Measurements from ENCODE around the gene CLEC4F. TPM values are rescaled to one million over a fixed set of nuclear protein-coding genes. Genes with fewer than 3 reads are reported as not detected.

CLEC4F gene, protein sequence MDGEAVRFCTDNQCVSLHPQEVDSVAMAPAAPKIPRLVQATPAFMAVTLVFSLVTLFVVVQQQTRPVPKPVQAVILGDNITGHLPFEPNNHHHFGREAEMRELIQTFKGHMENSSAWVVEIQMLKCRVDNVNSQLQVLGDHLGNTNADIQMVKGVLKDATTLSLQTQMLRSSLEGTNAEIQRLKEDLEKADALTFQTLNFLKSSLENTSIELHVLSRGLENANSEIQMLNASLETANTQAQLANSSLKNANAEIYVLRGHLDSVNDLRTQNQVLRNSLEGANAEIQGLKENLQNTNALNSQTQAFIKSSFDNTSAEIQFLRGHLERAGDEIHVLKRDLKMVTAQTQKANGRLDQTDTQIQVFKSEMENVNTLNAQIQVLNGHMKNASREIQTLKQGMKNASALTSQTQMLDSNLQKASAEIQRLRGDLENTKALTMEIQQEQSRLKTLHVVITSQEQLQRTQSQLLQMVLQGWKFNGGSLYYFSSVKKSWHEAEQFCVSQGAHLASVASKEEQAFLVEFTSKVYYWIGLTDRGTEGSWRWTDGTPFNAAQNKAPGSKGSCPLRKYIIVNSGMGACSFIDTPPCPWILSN
- not detected for polyA plus RNA-seq (2012; ENCODE audit: missing spikeins)

- TF ChIP-seq POLR2A (IDR thresholded peaks at IDR 0.05; ENCODE audit: low read depth, low read length) (no peak), TAF1 (IDR thresholded peaks at IDR 0.05; ENCODE audit: borderline replicate concordance, low read depth, low read length) (no peak), POLR2AphosphoS5 (IDR thresholded peaks at IDR 0.05; ENCODE audit: low read depth, low read length) (no peak)
- DNase-seq (ENCODE audit: insufficient read length) (no peak), FAIRE-seq (no peak)
Measured at GRCh38 chr2:70820499-70820898, at the start of gene CLEC4F. Gene CLEC4F (minus strand): TSS chr2:70820599. CDS start chr2:70820523, 76 bp downstream.

GRCh38 chr2:70868970-70869369, 48.6 kb upstream of the CLEC4F start:
- no peak for FAIRE-seq
- TF ChIP-seq POLR2AphosphoS5 (IDR thresholded peaks at IDR 0.05; ENCODE audit: low read depth, low read length): no peak
- TF ChIP-seq POLR2A (IDR thresholded peaks at IDR 0.05; ENCODE audit: low read depth, low read length): no peak
- no peak for TF ChIP-seq TAF1 (IDR thresholded peaks at IDR 0.05; ENCODE audit: borderline replicate concordance, low read depth, low read length)
- DNase-seq (ENCODE audit: insufficient read length): no peak

DNA sequence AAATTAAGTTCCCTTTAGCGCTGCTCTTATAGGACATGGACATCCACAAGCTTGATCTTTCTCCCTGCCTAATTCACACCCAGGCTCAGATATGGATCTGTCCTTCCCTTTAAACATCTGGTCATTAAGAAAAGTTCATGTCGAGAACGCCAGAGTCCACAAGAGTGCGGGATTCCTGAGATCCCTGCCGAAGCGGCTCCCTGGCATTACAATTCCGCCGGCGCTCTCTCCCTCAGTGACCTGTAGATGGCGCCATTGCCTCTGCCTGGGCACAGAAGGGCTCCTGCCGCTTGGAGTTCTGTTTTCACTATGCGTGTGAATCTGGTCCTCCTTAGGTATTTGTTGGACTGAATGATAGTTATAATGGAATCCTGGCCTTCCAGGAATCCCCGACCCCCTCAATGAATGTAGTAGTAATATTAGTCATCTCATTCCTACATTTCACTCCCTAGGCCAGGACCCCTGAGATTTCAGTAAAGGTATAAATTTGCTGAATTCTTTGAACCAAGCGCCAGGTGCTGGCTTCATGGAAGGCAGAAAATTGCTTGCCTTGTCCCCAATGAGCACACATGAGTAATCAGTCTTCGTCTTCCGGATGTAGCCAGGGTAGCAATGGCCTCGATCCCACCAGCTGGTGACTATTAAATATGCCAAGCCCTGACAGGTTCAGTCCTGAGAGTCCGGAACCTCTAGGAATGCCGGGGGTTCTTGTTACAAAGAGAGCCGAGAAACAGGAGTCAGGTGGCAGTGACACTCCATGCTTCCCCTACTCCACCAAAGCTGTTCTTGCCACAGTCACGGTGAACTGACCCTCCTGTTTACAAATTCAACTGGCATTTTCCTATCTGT, 41.6 kb upstream of the CLEC4F start:
- DNase-seq (ENCODE audit: insufficient read length): peak; percentile 42
- FAIRE-seq: peak; percentile 65

DNA sequence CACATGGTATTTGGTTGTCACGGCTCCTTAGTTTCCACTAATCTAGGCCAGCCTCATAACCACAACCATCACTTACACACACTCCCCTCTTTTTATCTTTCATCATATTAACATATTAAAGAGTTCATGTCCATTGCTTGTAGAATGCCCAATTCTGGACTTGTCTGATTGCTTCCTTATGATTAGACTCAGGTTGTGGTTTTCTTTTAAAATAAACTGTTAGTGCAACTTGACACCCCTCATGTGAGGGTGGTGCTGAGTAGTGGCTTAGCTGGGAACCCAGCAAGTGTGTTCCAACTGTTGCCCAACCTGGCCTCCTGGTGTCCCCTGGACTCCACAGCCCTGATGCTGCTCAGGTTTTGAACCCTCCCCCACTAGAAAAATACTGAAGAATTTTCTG, 35.3 kb upstream of the CLEC4F start:
- no peak for FAIRE-seq
- DNase-seq (ENCODE audit: insufficient read length): no peak
- TF ChIP-seq POLR2A (IDR thresholded peaks at IDR 0.05; ENCODE audit: low read depth, low read length): no peak
- no peak for TF ChIP-seq POLR2AphosphoS5 (IDR thresholded peaks at IDR 0.05; ENCODE audit: low read depth, low read length)
- TF ChIP-seq TAF1 (IDR thresholded peaks at IDR 0.05; ENCODE audit: borderline replicate concordance, low read depth, low read length): no peak

More for the DNA sequence above, 41.6 kb upstream of the CLEC4F start:
- TF ChIP-seq TAF1 (IDR thresholded peaks at IDR 0.05; ENCODE audit: borderline replicate concordance, low read depth, low read length) (no peak), POLR2A (IDR thresholded peaks at IDR 0.05; ENCODE audit: low read depth, low read length) (no peak), POLR2AphosphoS5 (IDR thresholded peaks at IDR 0.05; ENCODE audit: low read depth, low read length) (no peak)

- no peak for FAIRE-seq
- TF ChIP-seq POLR2AphosphoS5 (IDR thresholded peaks at IDR 0.05; ENCODE audit: low read depth, low read length) (no peak), TAF1 (IDR thresholded peaks at IDR 0.05; ENCODE audit: borderline replicate concordance, low read depth, low read length) (no peak), POLR2A (IDR thresholded peaks at IDR 0.05; ENCODE audit: low read depth, low read length) (no peak)
- DNase-seq (ENCODE audit: insufficient read length): no peak
Measured at GRCh38 chr2:70854411-70854810, 34.0 kb upstream of the CLEC4F start.

- FAIRE-seq (no peak), DNase-seq (ENCODE audit: insufficient read length) (no peak)
- TF ChIP-seq POLR2A (IDR thresholded peaks at IDR 0.05; ENCODE audit: low read depth, low read length) (no peak), POLR2AphosphoS5 (IDR thresholded peaks at IDR 0.05; ENCODE audit: low read depth, low read length) (no peak), TAF1 (IDR thresholded peaks at IDR 0.05; ENCODE audit: borderline replicate concordance, low read depth, low read length) (no peak)
Measured at GRCh38 chr2:70852824-70853223, 32.4 kb upstream of the CLEC4F start.

DNA sequence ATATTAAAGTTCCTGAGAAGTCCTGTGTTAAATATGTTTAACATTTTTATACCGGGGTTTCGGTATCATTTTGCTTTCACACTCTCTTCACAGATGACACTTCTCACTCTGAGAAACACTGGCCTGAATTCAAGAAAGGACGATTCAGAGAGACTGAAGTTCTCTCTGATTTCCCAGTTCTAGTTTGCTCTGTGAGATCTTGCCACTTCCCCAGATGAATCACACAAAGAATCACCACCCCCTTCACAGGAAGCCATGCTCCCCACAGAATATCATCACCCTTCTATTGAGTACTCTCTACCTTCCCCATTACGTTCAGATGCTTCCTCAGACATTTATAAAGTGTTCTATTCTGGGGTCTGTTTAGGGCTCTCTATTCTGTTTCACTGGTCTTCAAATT, 31.3 kb upstream of the CLEC4F start:
- DNase-seq (ENCODE audit: insufficient read length): no peak
- FAIRE-seq: no peak
- no peak for TF ChIP-seq POLR2AphosphoS5 (IDR thresholded peaks at IDR 0.05; ENCODE audit: low read depth, low read length)

GRCh38 chr2:70850925-70851324, 30.5 kb upstream of the CLEC4F start:
- FAIRE-seq: no peak
- no peak for TF ChIP-seq POLR2A (IDR thresholded peaks at IDR 0.05; ENCODE audit: low read depth, low read length)
- no peak for TF ChIP-seq POLR2AphosphoS5 (IDR thresholded peaks at IDR 0.05; ENCODE audit: low read depth, low read length)
- TF ChIP-seq TAF1 (IDR thresholded peaks at IDR 0.05; ENCODE audit: borderline replicate concordance, low read depth, low read length): no peak
- DNase-seq (ENCODE audit: insufficient read length): no peak

DNA sequence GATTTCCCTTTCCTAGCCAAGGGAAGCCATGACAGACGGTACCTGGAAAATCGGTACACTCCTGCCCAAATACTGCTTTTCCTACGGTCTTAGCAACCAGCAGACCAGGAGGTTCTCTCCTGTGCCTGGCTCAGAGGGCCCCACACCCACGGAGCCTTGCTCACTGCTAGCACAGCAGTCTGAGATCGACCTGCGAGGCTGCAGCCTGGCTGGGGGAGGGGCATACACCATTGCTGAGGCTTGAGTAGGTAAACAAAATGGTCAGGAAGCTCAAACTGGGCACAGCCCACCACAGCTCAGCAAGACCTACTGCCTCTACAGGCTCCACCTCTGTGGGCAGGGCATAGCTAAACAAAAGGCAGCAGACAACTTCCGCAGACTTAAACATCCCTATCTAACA, 22.0 kb upstream of the CLEC4F start:
- TF ChIP-seq TAF1 (IDR thresholded peaks at IDR 0.05; ENCODE audit: borderline replicate concordance, low read depth, low read length): no peak
- no peak for TF ChIP-seq POLR2AphosphoS5 (IDR thresholded peaks at IDR 0.05; ENCODE audit: low read depth, low read length)
- no peak for TF ChIP-seq POLR2A (IDR thresholded peaks at IDR 0.05; ENCODE audit: low read depth, low read length)
- no peak for DNase-seq (ENCODE audit: insufficient read length)
- FAIRE-seq: no peak

DNA sequence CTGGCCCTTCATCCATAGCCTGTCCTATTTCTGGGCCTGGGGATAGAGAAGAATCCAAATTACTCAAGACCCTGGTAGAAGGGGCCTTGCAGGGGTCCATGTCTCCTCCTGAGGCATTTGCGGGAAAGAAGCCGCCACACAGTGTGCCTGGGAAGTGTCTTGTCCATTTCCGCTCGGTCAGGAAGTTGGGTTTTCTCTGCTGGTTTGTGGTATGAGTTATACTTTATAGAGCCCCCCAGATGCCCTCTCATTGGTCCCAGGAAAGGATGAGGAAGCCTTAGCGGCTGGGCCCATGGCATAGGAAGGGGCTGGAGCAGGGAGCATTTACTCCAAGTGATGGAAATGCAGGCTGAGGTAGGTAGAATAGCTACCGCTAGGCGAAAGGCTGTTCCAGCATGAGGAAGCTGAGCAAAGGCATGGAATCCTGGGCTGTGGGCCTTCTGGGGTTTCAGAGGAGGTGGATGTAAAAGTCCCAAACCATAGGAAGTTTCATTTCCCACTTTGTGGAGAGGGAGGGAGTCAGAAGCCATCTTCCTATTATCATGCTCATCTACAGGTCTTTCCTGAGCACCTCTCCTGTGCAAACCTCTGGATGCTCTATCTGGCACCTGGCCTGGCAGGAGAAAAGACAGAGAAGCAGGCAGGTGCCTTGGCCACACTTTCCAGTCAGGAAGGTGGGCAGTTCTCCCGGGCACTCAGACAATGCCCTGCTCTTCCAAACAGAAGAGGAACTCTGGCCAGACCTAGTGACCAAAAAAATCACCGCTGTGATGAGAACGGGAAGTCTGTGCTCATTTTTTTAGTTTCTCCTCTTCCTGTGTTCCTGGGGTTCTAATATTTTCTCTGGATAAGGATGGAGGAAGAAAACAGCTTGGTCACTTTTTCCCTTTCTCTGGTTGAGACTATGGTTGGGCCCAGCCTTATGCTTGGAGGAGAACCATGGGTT, 17.9 kb upstream of the CLEC4F start:
- FAIRE-seq (no peak), DNase-seq (ENCODE audit: insufficient read length) (no peak)
- TF ChIP-seq TAF1 (IDR thresholded peaks at IDR 0.05; ENCODE audit: borderline replicate concordance, low read depth, low read length) (no peak), POLR2A (IDR thresholded peaks at IDR 0.05; ENCODE audit: low read depth, low read length) (no peak), POLR2AphosphoS5 (IDR thresholded peaks at IDR 0.05; ENCODE audit: low read depth, low read length) (no peak)

Data from GM12892 (cell line).